GM19239 (cell line): Measurements from ENCODE around the gene SHISA9.

Experiments
- DNase-seq: peaks from one replicate; pipeline ENCODE4 v3.0.0; 2011; ENCODE audit warnings: low spot score; ENCODE audit not compliant: insufficient read length
- FAIRE-seq: peaks from 2 replicates; lab custom pipeline; 2011; peaks lifted over from hg19 to GRCh38; lab: Jason Lieb, UNC

SHISA9 gene

DNA sequence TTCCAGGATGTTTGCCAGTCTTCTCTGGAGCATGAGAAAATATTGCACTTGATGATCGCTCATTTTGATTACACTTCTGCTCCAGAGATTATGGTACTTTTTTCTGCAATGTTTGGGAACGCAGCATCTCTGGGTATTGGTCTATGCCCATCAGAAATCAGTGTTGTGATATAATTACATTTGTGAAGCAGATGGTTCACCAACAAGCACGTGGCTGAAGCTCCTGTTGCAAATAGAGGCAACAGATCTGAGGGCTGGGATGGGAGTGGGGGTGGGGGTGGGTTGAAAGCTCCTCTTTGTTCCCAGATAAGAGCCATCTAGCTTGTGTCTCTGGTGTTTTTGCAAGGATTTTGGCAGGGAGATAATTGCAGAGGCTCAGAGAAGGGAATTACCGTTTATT lies 252.3 kb downstream of the SHISA9 start:
- FAIRE-seq (no peak), DNase-seq (no peak)

DNA sequence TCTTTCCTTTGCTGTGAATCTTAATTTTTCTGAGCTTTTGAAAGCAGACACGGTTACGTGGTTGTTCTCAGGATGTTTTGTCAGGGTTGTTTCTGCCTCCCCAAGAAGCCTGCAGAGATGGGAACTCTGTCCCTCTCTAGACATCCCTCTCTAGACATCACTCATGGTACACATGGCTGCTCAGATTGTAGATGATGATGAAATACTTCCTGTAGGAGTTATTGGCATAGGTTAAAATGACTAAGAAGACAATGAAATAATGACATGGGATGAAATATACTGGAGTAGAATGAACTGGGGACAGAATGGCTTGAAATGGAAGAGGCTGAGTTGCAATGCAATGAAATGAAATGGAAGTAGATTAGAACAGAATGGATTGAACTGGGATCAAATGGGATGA lies 253.4 kb downstream of the SHISA9 start:
- no peak for DNase-seq
- FAIRE-seq: no peak

DNA sequence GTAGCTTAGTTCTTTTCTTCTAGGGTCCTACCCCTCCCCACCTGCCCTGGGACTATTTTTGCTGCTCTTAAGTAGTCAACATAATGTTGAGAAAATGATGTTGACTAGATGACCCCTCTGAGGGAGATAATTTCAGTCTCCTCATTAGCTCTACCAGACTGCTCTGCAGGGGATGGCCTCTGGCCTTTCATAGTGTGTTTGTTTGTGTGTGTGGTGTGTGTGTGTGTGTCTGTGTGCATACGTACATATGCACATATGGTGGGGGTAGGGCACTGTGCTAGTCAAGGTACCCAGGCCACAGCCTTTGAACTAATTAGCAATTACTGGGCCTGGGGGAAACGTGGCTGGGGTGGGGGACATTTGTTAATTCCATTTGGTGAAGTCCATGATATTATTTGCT lies 254.0 kb downstream of the SHISA9 start:
- DNase-seq (no peak), FAIRE-seq (no peak)

DNA sequence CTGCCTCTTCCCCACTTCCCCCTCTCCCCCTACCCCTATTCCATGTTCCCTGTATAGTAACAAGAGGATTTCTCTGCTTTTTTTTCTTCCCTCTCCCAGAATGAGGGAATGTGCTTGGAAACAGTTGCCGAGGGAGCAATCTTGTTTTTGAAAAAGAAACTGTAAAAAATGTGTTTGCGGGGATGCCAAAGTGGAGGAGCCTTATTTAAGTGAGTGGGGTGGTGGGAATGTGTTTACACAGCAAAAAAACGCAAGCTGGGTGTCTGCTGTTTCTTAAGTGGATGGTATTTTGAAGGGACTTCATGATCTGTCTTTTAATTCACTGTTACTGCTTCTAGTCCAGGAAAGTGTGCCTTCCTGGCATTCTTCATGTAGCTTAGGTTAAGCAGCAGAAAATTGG lies 254.4 kb downstream of the SHISA9 start:
- DNase-seq (no peak), FAIRE-seq (no peak)

DNA sequence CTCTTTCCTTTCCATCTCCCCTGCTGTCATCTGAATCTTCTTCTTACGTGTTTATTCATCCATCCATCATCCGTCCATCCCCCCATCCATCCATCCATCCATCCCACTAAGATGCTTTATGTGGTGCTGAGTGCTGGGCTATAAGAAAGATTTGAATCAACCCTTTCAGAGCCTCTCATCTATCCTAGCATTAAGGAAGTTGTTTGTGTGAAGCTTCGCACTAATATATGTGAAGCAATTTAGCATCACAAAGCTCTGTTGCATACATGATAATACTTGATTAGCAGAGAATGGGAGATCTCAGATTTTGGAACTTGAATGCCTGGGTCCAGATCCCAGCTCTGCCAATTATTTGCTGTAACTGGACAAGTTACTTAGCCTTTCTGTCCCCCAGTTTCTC lies 255.7 kb downstream of the SHISA9 start:
- DNase-seq (no peak), FAIRE-seq (no peak)

DNA sequence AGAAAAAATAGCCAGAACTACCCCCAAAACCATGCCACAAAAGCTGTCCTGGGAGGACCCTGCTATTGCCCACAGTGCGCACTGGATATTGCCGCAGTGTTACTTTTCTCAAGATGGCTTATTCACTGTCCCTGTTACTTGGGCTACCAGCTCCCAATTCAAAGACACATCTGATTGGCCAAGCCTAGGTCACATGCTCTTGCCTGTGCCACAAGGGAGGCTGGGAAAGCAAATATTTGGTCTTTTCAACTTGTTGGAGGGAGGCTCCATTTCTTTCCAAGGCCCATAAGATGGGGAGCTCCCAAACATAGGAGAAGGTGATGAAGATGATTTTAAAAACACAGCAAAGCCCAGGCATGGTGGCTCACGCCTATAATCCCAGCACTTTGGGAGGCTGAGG lies 257.0 kb downstream of the SHISA9 start:
- FAIRE-seq (no peak), DNase-seq (no peak)

DNA sequence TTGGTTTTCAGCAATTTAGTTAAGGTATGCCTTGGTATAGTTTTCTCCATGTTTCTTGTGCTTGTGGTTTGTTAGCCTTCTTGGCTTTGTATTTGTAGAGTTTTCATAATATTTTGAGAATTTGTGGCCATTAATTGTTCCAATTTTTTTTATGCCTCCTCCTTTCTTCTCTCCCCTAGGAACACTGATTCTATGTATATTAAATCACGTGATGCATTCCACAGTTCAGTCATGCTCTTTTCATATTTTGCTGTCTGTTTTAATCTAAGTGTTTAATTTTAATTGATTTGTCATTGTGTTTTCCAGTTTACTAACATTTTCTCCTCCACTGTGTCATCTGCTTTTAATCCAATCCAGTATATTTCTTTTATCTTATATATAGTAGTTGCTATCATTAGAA lies 263.6 kb downstream of the SHISA9 start:
- FAIRE-seq (no peak), DNase-seq (no peak)

DNA sequence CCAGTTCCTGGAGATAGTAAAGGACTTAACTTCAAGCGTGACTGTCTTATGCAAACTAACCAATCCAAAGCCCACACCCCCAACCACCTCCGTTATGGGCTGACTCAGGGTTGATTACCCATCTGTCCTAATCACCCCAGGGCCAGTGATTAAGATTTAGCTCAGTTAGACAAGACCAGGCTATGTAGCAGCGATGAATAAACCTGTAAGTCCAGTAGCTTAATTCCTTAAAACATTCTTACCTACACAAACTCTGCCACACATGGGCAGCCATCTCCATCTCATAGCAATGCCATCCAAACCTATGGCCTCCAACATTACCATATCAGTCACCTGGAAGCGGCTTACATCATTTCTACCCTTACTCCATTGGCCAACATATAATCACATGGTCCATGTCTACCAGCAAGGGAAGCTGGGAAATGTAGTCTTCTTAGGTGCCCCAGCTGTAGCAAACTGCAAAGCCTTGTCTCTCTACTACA lies 266.7 kb downstream of the SHISA9 start:
- FAIRE-seq (no peak), DNase-seq (no peak)

DNA sequence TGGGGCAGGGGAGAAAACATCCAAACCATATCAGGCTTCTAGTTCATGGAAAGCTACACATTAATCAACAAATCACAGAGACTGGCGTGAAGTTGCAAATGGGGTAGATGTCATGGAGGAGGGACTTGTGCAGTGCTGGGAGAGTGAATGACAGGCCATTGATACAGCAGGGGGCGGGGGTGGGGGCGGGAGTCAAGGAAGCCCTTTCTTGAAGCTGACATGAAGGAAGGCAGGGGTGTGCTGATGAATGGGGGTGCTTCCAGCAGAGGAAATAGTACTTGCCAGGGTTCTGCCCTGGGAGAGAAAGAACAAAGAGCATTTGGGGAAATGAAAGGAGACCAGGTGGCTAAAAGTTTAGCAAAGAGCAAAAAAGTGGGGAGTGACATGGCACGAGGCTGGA lies 269.9 kb downstream of the SHISA9 start:
- FAIRE-seq: no peak
- no peak for DNase-seq

DNA sequence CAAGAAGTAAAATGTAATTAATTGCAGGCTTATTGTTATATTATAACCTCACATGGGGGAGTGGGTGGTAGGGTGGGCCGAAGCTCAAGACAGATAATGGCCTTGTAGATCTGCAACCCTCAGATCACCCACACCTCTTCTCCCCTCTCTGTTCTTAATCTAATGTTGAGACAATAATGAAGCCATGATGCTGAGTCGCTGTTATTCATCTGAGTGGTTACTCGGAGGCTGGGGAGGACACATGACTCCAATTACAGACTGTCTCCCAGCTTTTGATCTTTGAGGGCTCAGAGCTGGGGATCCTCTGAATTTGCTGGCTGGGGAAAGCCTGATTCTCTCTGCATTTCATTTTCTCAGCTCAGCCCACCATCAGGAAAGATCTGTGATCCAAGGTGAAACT lies 275.3 kb downstream of the SHISA9 start:
- DNase-seq: no peak
- FAIRE-seq: no peak

DNA sequence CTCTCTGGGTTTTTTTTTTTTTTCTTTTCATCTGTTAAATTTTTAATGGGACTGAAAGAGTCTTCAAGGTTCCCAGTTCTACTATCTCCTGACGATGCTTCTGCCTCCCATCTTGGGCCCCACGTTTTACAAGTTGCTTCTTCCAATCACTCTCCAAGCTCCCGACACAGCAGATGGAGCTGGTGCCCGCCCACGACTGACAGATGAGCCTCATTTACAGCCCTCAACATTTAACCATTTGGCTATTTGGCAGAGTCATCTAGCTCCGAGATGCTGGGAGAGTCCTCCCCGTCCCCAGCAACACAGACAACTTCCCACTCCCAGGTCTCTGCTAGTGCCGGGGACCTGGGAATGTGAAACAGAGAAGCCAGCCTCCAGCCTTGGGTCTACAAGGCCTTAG lies 276.9 kb downstream of the SHISA9 start:
- no peak for DNase-seq

DNA sequence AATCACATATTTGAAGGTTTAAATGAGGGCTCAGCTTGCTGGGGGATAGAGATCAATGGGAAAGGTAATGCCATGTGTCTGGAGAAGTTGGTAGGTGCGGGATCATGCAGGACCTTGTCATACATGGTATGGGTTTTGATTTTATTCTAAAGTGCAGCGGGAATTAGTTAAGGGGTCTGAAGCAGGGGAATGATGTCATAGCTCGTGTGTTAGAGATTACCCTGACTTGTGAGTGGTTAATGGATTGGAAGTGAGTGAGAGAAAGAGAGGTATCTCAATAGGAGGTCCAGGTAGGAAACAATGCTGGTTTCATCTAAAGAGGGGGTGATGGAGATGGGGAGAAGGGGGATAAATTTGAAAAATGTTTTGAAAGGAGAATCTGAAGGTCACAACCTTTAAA lies 280.0 kb downstream of the SHISA9 start:
- DNase-seq: no peak
- FAIRE-seq: no peak

More for the DNA sequence above, 276.9 kb downstream of the SHISA9 start:
- no peak for FAIRE-seq

DNA sequence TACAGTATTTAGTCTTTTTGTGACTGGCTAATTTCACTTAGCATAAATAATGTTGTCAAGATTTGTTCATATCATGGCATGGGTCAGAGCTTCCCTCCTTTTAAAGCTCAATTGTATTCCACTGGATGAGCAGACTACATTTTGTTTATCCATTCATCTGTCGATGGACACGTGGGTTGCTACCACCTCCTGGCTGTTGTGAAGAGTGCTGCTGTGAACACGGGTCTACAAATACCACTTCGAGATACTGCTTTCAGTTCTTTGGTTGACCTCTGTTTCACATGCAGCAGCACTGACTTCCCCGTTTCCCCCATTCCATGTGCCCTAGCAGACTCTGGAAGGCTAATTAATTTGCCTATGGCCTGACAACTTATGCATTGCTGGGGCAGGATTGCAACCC lies 285.4 kb downstream of the SHISA9 start:
- DNase-seq (no peak), FAIRE-seq (no peak)

DNA sequence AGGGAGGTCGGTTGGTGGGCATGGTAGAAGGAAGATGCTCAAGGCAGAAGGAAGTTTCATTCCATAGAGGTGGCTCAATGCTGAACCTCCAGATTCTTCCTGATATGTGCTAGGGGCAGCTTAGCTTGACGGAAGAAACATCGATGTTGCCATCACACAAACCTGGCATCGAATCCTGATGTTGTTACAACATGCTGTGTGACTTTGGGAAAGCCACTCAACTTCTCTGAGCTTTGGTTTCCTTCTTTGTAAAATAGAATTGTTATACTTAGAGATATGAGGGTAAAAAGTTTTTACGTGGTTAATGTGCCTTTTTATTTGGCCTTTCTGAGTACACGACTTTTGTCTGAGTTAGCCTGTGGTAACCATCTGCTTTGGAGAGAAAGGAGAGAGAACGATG lies 287.9 kb downstream of the SHISA9 start:
- FAIRE-seq: no peak

DNA sequence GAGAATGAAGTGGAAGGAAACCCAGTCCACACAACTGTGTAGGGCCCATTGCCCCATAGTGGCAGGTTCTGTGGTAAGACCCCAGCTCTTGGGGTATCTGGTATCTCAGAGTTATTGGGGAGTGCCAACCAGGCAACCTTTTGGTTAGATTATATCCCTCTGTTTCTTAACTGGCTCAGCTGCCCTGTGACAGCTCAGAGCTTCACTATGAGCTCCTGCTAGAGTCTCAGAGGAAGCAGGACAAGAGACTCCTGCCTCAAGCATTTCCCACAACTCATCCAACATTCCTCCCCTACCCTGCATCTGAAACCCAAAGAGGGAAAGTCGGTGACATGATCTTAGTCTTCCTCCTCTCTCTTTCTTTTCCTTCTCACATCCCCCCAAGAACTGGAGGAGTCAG lies 292.3 kb downstream of the SHISA9 start:
- FAIRE-seq: no peak
- no peak for DNase-seq

More for the DNA sequence above, 287.9 kb downstream of the SHISA9 start:
- DNase-seq: no peak

DNA sequence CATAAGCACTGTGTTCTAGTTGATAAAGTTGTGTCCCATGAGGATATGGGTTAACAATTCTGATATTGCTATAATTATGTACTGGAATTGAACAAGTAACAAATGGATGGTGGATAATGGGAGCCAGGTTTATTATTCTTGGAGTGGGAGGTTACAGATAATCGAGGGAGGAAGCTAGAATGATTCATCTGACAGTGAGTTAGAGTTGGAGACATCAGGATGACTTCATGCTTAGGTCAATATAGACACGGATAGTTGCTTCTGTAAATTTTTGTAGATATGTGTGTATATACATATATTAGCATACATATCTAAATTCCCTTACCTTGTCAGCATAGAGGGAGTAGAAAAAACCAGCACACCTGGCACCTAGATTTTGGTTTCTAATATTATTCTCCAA lies 293.4 kb downstream of the SHISA9 start:
- no peak for FAIRE-seq
- DNase-seq: no peak

DNA sequence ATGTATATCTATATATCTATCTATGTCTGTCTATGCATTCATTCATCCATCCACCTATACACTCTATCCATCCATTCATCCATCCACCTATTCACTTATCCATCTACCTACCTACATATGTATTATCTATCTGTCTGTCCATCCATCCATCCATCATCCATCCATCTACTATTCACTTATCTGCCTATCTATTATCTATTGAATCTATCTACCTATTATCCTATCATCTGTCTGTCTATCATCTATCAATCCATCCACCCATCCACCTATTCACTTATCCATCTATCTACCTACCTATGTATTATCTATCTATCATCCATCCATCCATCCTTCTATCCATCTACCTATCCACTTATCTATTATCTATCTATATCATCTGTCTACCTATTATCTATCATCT lies 302.3 kb downstream of the SHISA9 start:
- no peak for DNase-seq
- no peak for FAIRE-seq

DNA sequence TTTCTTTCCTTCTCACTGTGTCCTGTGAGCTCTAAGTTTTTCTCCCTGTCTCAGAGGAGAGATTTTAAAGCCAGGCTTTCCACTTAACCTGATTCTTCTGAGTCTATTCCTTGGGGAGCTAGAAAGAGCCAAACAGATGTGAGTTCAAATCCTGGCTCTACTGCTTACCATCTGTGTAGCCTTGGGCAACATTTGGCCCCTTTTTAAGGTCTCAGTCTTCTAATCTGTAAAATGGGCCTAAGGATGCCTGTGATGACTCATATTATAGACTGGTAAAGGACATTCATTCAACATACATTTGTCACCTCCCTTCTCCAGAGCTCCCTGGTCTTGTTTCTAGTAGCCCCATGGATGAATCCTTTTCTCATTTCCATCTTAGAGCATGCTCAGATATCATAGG lies 304.0 kb downstream of the SHISA9 start:
- no peak for FAIRE-seq

DNA sequence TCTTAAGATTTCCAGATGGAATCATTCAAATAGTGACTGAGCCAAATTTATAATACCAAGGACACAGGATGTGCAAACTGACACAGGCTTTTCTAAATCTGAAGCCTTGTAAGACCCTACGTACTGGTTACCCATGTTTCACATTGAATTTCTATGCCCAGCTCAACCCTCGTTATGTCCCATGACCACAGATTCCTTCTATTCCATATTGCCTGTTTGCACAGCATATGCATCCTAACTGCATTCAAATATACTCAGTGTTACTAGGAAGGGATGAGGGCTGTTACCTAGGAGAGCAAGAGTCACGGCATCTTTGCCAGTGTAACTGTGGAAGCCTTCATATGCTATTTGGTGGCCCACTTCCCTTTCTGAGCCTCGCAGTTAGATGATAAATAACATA lies 305.2 kb downstream of the SHISA9 start:
- FAIRE-seq (no peak), DNase-seq (no peak)

More for the DNA sequence above, 304.0 kb downstream of the SHISA9 start:
- no peak for DNase-seq

DNA sequence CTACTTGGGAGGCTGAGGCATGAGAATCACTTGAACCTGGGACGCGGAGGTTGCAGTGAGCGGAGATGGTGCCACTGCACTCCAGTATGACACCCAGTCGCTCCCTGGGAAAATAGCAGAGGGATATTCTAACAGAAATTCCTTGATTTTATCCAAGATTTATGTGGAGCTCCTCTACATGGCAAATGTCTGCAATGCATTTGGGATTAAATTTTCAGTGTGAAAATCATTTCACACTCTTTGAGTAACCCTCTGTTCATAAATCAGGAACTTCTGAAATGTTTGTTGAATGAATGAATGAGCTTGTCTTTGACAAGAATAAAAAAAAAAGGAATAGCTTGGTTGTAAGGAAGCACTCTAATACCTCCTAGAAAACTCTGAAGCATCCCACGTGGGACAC lies 305.8 kb downstream of the SHISA9 start:
- no peak for FAIRE-seq
- no peak for DNase-seq

DNA sequence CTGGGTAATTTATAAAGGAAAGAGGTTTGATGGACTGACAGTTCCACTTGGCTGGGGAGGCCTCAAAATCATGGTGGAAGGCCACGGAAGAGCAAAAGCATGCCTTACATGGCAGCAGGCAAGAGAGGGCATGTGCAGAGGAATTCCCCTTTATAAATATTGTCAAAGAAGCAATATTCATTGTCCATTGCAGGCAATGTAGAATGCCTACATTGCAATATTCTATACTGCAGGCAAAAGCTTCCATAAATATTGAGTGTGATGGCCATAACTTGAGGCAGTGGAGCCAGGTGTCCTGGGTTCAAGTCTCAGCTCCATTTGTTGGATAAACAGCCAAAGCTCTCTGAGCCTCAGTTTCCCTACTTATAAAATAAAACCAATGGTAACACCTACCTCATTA lies 322.3 kb downstream of the SHISA9 start:
- FAIRE-seq (no peak), DNase-seq (no peak)

DNA sequence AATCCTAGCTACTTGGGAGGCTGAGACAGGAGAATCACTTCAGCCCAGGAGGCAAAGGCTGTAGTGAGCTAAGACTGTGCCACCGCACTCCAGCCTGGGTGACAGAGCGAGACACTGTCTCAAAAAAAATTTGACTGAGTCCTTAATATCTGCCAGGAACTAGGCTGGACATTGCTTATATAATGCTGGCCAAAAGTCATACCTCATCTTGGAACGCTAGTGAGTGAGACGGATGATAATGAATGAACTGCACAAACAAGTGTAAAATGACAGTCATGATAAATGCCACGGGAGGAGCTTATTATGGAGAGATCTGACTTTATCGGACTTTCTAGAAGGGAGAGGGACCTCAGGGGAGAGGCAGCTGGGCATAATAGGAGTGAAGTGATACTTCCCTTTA lies 327.6 kb downstream of the SHISA9 start:
- FAIRE-seq (no peak), DNase-seq (no peak)

DNA sequence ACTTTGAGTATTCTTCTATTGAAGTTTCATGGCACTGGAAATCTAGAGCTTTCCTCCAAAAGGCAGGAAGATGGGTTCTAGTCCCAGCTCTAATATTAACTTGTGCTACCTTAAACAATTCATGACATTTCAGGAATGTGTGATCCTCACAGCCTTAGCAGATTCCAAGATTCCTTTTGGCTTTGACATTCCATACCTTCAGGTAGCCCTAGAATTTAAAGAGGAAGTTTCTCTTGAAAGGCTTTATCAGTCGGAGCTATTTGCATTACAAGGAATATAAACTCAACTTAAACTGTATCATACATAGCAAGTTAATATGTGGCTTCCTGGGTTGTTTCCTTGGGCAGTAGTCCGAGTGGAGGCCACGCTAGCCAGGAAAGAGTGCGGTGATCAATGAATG lies 330.0 kb downstream of the SHISA9 start:
- DNase-seq: no peak

More for the DNA sequence above, 330.0 kb downstream of the SHISA9 start:
- no peak for FAIRE-seq
